PFSK-1 (cell line): ENCODE data around the gene RAB3IL1. TPM values are rescaled to one million over a fixed set of nuclear protein-coding genes. Genes with fewer than 3 reads are reported as not detected.
A peak's percentile ranks its signal among the peaks of the same experiment; 100 is the strongest.

ENCODE experiments used
- FOXP2 ChIP-seq: optimal IDR thresholded peaks from 2 replicates; pipeline ENCODE3; 2011; ENCODE audit warnings: borderline replicate concordance, control low read depth, inconsistent platforms; ENCODE audit not compliant: insufficient read depth; ENCODE audit errors: extremely low read length, extremely low read depth
- POLR2AphosphoS5 ChIP-seq: IDR thresholded peaks from 2 replicates; pipeline ENCODE4 v1.6.1; 2012; ENCODE audit warnings: low read depth, mild to moderate bottlenecking, control low read depth, low read length, moderate library complexity
- REST ChIP-seq, 2 experiments: IDR thresholded peaks; 2 replicates each; pipeline versions ENCODE4 v1.6.1 to v1.8.0; 2011 to 2012; ENCODE audit warnings: low read depth in 2 of 2, low read length in 2 of 2, control low read depth in 1 of 2, inconsistent platforms in 1 of 2, mild to moderate bottlenecking in 1 of 2, moderate library complexity in 1 of 2; ENCODE audit not compliant: insufficient read depth in 1 of 2
- SIN3A ChIP-seq: IDR thresholded peaks from 2 replicates; pipeline ENCODE4 v1.6.1; 2012; ENCODE audit warnings: mild to moderate bottlenecking, low read length, moderate library complexity, borderline replicate concordance; ENCODE audit not compliant: insufficient read depth
- TAF1 ChIP-seq: IDR thresholded peaks from 2 replicates; pipeline ENCODE4 v1.6.1; 2012; ENCODE audit warnings: low read length, control low read depth, borderline replicate concordance; ENCODE audit not compliant: insufficient read depth
- polyA plus RNA-seq: library from polyadenylated mRNA; unstranded; fragments of >200 nt; gene quantifications from one replicate; pipeline ENCODE4 v1.2.1, GENCODE V29; 2012; ENCODE audit warnings: low read depth, missing spikeins; ENCODE audit not compliant: insufficient read length

Gene RAB3IL1, protein sequence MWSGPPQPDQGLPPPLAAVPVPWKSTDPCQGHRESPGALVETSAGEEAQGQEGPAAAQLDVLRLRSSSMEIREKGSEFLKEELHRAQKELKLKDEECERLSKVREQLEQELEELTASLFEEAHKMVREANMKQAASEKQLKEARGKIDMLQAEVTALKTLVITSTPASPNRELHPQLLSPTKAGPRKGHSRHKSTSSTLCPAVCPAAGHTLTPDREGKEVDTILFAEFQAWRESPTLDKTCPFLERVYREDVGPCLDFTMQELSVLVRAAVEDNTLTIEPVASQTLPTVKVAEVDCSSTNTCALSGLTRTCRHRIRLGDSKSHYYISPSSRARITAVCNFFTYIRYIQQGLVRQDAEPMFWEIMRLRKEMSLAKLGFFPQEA
- polyA plus RNA-seq, result 130 TPM

- TF ChIP-seq SIN3A, result peak; percentile 28; the same call in 1 of the 2 replicates
- no peak for TF ChIP-seq REST (IDR thresholded peaks at IDR 0.05; ENCODE audit: insufficient read depth in 1 of 2, low read depth in 2 of 2, low read length in 2 of 2)
- TF ChIP-seq FOXP2, result peak; percentile 42
- 0 out of 2 replicates have a peak, but pooled peaks have one; percentile 10 for TF ChIP-seq POLR2AphosphoS5
- no peak for TF ChIP-seq TAF1
Observed at GRCh38 chr11:61917334-61918109, at the start of gene RAB3IL1. RAB3IL1 (minus strand) TSS chr11:61917566; CDS start chr11:61917367, 199 bp downstream.

GRCh38 chr11:61966734-61967115 is 49.4 kb upstream of the RAB3IL1 start:
- TF ChIP-seq REST (IDR thresholded peaks at IDR 0.05; ENCODE audit: insufficient read depth in 1 of 2, low read depth in 2 of 2, low read length in 2 of 2) (no peak), POLR2AphosphoS5 (no peak), SIN3A (no peak), FOXP2 (no peak), TAF1 (no peak)

DNA sequence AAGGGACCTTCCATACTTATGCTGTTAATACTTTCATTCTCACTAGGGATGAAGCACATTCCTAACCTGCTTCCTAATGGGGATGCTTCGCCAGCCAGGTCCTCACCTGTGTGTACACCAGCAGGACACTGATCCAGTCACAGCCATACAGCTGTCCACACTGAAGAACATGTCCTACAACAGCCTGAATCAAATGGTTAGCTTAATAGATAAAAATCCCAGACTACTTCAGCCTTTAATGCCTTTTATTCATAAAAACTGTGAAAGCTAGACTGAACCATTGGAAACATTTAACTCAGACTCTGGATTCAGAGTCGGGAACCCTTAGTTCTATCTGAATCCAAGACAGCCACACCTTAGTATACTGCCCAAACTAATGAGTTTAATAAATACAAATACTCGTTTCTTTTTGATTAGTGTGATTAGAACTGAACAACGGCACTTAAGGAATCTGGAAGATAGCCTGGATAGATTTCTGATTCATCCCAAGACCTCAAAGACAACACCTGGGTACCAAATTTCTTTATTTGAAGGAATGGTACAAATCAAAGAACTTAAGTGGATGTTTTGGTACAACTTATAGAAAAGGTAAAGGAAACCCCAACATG is 46.8 kb upstream of the RAB3IL1 start:
- TF ChIP-seq REST (IDR thresholded peaks at IDR 0.05; ENCODE audit: insufficient read depth in 1 of 2, low read depth in 2 of 2, low read length in 2 of 2) (no peak), FOXP2 (no peak), POLR2AphosphoS5 (no peak; the same call in 1 of the 2 replicates), SIN3A (no peak), TAF1 (no peak)

GRCh38 chr11:61963282-61964057 is 46.1 kb upstream of the RAB3IL1 start:
- TF ChIP-seq POLR2AphosphoS5, result peak; percentile 42; the same call in 1 of the 2 replicates
- TF ChIP-seq REST (IDR thresholded peaks at IDR 0.05; ENCODE audit: insufficient read depth in 1 of 2, low read depth in 2 of 2, low read length in 2 of 2), result no peak
